Neural progenitor cell (in vitro differentiated cells): ENCODE data around the gene RAB5A. TPM values are rescaled to one million over a fixed set of nuclear protein-coding genes. Genes with fewer than 3 reads are reported as not detected.

Source experiments
- DNase-seq: peaks from one replicate; pipeline ENCODE4 v3.0.0-alpha.2; 2016; ENCODE audit warnings: low spot score
- H2AFZ ChIP-seq: fragments of 200-600 bp; sonication (generic); replicated peaks from 2 replicates; pipeline ENCODE4 v1.6.1; 2016; ENCODE audit warnings: antibody characterized with exemption
- H3F3A ChIP-seq: fragments of 200-600 bp; sonication (generic); 2 replicates; pipeline ENCODE4 v1.6.1; 2016; ENCODE audit warnings: antibody characterized with exemption, low read depth
- H3K27ac ChIP-seq: fragments of 200-600 bp; sonication (generic); 2 replicates; pipeline ENCODE4 v1.5.1; 2016; ENCODE audit warnings: mild to moderate bottlenecking
- H3K27me3 ChIP-seq: fragments of 200-600 bp; sonication (generic); 2 replicates; pipeline ENCODE4 v1.6.1; 2016; ENCODE audit warnings: mild to moderate bottlenecking, moderate library complexity
- H3K36me3 ChIP-seq: fragments of 200-600 bp; sonication (generic); 2 replicates; pipeline ENCODE4 v1.5.1; 2016
- H3K4me1 ChIP-seq: fragments of 200-600 bp; sonication (generic); 2 replicates; pipeline ENCODE4 v1.6.1; 2016; ENCODE audit warnings: mixed run types
- H3K4me2 ChIP-seq: fragments of 200-600 bp; sonication (generic); 2 replicates; pipeline ENCODE4 v1.6.1; 2016
- H3K4me3 ChIP-seq: fragments of 200-600 bp; sonication (generic); 2 replicates; pipeline ENCODE4 v1.5.1; 2016
- H3K79me2 ChIP-seq: fragments of 200-600 bp; sonication (generic); 2 replicates; pipeline ENCODE4 v1.6.1; 2016; ENCODE audit warnings: low read depth
- H3K9ac ChIP-seq: fragments of 200-600 bp; sonication (generic); 2 replicates; pipeline ENCODE4 v1.6.1; 2016
- H3K9me3 ChIP-seq: fragments of 200-600 bp; sonication (generic); 2 replicates; pipeline ENCODE4 v1.5.1; 2016; ENCODE audit warnings: low read depth
- H4K20me1 ChIP-seq: fragments of 200-600 bp; sonication (generic); 2 replicates; pipeline ENCODE4 v1.6.1; 2016; ENCODE audit warnings: low read depth
- H3K27ac Mint-ChIP-seq: 3 replicates; pipeline ENCODE4 v1.8.0; 2021; ENCODE audit warnings: mixed read lengths
- H3K27me3 Mint-ChIP-seq: 2 replicates; pipeline ENCODE4 v1.8.0; 2022; ENCODE audit warnings: low read depth, mild to moderate bottlenecking, inconsistent platforms, moderate library complexity, mixed read lengths; ENCODE audit not compliant: insufficient read depth
- H3K36me3 Mint-ChIP-seq: 3 replicates; pipeline ENCODE4 v1.8.0; 2021; ENCODE audit warnings: mixed read lengths
- H3K4me1 Mint-ChIP-seq: 3 replicates; pipeline ENCODE4 v1.8.0; 2021; ENCODE audit warnings: mixed read lengths
- H3K4me3 Mint-ChIP-seq: 3 replicates; pipeline ENCODE4 v1.8.0; 2021; ENCODE audit warnings: mild to moderate bottlenecking, moderate library complexity, mixed read lengths
- H3K9me3 Mint-ChIP-seq: 3 replicates; pipeline ENCODE4 v1.8.0; 2020; ENCODE audit warnings: mixed read lengths
- CTCF ChIP-seq: fragments of 200-600 bp; sonication (generic); IDR thresholded peaks from 2 replicates; pipeline ENCODE4 v1.5.1; 2017; ENCODE audit warnings: antibody characterized with exemption, mild to moderate bottlenecking
- EZH2 ChIP-seq: fragments of 200-600 bp; sonication (generic); IDR thresholded peaks from 2 replicates; pipeline ENCODE4 v1.6.1; 2017; ENCODE audit warnings: antibody characterized with exemption, mild to moderate bottlenecking, moderate library complexity
- EZH2phosphoT487 ChIP-seq: fragments of 200-600 bp; sonication (generic); IDR thresholded peaks from 2 replicates; pipeline ENCODE4 v1.6.1; 2017; ENCODE audit warnings: antibody characterized with exemption
- total RNA-seq: library from RNA; depleted of rRNA; stranded (reverse); fragments of >200 nt; gene quantifications from 2 replicates; pipeline ENCODE4 v1.2.3, GENCODE V29; 2015; ENCODE audit warnings: low replicate concordance

RAB5A gene
- total RNA-seq, 1 donor from 2014 or later = 96.3 TPM

GRCh38 chr3:19961960-19962359 lies 15.1 kb downstream of the RAB5A start:
- H3K4me1 Mint-ChIP-seq = no peaks in the 10 kb centered on the region
- H2AFZ ChIP-seq = no peak overlapping the region
- no peak for DNase-seq
- H3K27me3 ChIP-seq = no peaks in the 10 kb centered on the region
- H3K36me3 Mint-ChIP-seq = peaks cover 20% of the 10 kb centered on the region
- no peak overlapping the region for H3K9ac ChIP-seq
- H3F3A ChIP-seq = no peaks in the 10 kb centered on the region
- no peak overlapping the region for H3K4me2 ChIP-seq
- H3K27ac Mint-ChIP-seq = no peak overlapping the region
- peaks cover 100% of the 10 kb centered on the region for H3K79me2 ChIP-seq
- H3K9me3 Mint-ChIP-seq = no peaks in the 10 kb centered on the region
- peaks cover under 1% of the 10 kb centered on the region for H3K27me3 Mint-ChIP-seq
- no peak overlapping the region for H3K27ac ChIP-seq
- H3K4me3 Mint-ChIP-seq = no peak overlapping the region
- no peaks in the 10 kb centered on the region for H3K36me3 ChIP-seq
- TF ChIP-seq EZH2 = no peak
- no peak for TF ChIP-seq CTCF
- TF ChIP-seq EZH2phosphoT487 = no peak
- H3K4me3 ChIP-seq = no peak overlapping the region
- no peaks in the 10 kb centered on the region for H3K4me1 ChIP-seq
- peaks cover 81% of the 10 kb centered on the region for H4K20me1 ChIP-seq
- H3K9me3 ChIP-seq = no peaks in the 10 kb centered on the region

- Histone ChIP-seq H3K4me1 (no peaks in the 10 kb centered on the region), H4K20me1 (peaks cover 66% of the 10 kb centered on the region), H3K79me2 (peaks cover 100% of the 10 kb centered on the region), H3K36me3 (no peaks in the 10 kb centered on the region), H2AFZ (no peak overlapping the region), H3K4me3 (no peak overlapping the region), H3K27me3 (no peaks in the 10 kb centered on the region), H3K27ac (no peak overlapping the region), H3K4me2 (no peak overlapping the region), H3K9me3 (no peaks in the 10 kb centered on the region), H3K9ac (no peak overlapping the region), H3F3A (peaks cover 3% of the 10 kb centered on the region)
- H3K4me1 Mint-ChIP-seq = no peaks in the 10 kb centered on the region
- peaks cover 2% of the 10 kb centered on the region for H3K27me3 Mint-ChIP-seq
- no peak overlapping the region for H3K27ac Mint-ChIP-seq
- TF ChIP-seq EZH2 = no peak
- no peak for TF ChIP-seq EZH2phosphoT487
- no peak for TF ChIP-seq CTCF
- H3K4me3 Mint-ChIP-seq = no peak overlapping the region
- H3K36me3 Mint-ChIP-seq = peaks cover 16% of the 10 kb centered on the region
- no peaks in the 10 kb centered on the region for H3K9me3 Mint-ChIP-seq
- DNase-seq = no peak
Measured at GRCh38 chr3:19967208-19967607, 20.3 kb downstream of the RAB5A start.

- H3K9ac ChIP-seq = no peak overlapping the region
- H3K27ac ChIP-seq = no peak overlapping the region
- no peak for TF ChIP-seq CTCF
- no peaks in the 10 kb centered on the region for H3K9me3 Mint-ChIP-seq
- peaks cover 65% of the 10 kb centered on the region for H4K20me1 ChIP-seq
- H2AFZ ChIP-seq = no peak overlapping the region
- H3K4me1 ChIP-seq = no peaks in the 10 kb centered on the region
- no peaks in the 10 kb centered on the region for H3K9me3 ChIP-seq
- H3K4me1 Mint-ChIP-seq = no peaks in the 10 kb centered on the region
- no peaks in the 10 kb centered on the region for H3K36me3 ChIP-seq
- no peak overlapping the region for H3K4me3 Mint-ChIP-seq
- no peak overlapping the region for H3K4me3 ChIP-seq
- H3K27me3 Mint-ChIP-seq = peaks cover 2% of the 10 kb centered on the region
- H3K79me2 ChIP-seq = peaks cover 100% of the 10 kb centered on the region
- H3K36me3 Mint-ChIP-seq = peaks cover 16% of the 10 kb centered on the region
- no peak overlapping the region for H3K4me2 ChIP-seq
- no peak for DNase-seq
- no peak overlapping the region for H3K27ac Mint-ChIP-seq
- H3K27me3 ChIP-seq = no peaks in the 10 kb centered on the region
- H3F3A ChIP-seq = peaks cover 3% of the 10 kb centered on the region
Measured at GRCh38 chr3:19967812-19968211, 20.9 kb downstream of the RAB5A start.
